ENCODE data around the gene SLC2A2. TPM values are rescaled to one million over a fixed set of nuclear protein-coding genes. Genes with fewer than 3 reads are reported as not detected.
"Not testable (repeated sequence)": the region's sequence is repeated elsewhere in the genome, so short reads cannot be mapped to it uniquely, and the experiment has no call there.

The SLC2A2 gene
- total RNA-seq, 6 experiments from 2014 or later, result not detected

GRCh38 chr3:170977949-170978745 is 48.4 kb downstream of the SLC2A2 start:
- Mint-ChIP-seq H3K9me3 (no peaks in the 10 kb centered on the region), H3K27me3 (ENCODE audit: insufficient read depth) (peaks cover 11% of the 10 kb centered on the region), H3K27ac (no peak overlapping the region), H3K4me3 (no peak overlapping the region), H3K4me1 (ENCODE audit: low read depth) (no peaks in the 10 kb centered on the region; the same call in 1 of the 2 replicates), H3K36me3 (ENCODE audit: low read depth) (peaks cover 8% of the 10 kb centered on the region; the same call in 1 of the 2 replicates)
- DNase-seq, result no peak
- TF ChIP-seq CTCF (IDR thresholded peaks at IDR 0.05), result no peak

- Mint-ChIP-seq H3K4me1 (ENCODE audit: low read depth) (no peaks in the 10 kb centered on the region; the same call in 1 of the 2 replicates), H3K27ac (no peak overlapping the region), H3K4me3 (no peak overlapping the region), H3K27me3 (ENCODE audit: insufficient read depth) (peaks cover 17% of the 10 kb centered on the region), H3K9me3 (peaks cover under 1% of the 10 kb centered on the region; the same call in 1 of the 2 replicates), H3K36me3 (ENCODE audit: low read depth) (peaks cover 8% of the 10 kb centered on the region; the same call in 1 of the 2 replicates)
- no peak for DNase-seq
- no peak for TF ChIP-seq CTCF (IDR thresholded peaks at IDR 0.05)
Measured at GRCh38 chr3:170976190-170976519, 50.4 kb downstream of the SLC2A2 start.

- peaks cover 21% of the 10 kb centered on the region for H3K27me3 Mint-ChIP-seq (ENCODE audit: insufficient read depth)
- no peak overlapping the region for H3K27ac Mint-ChIP-seq
- TF ChIP-seq CTCF (IDR thresholded peaks at IDR 0.05), result no peak
- peaks cover 8% of the 10 kb centered on the region; the same call in 1 of the 2 replicates for H3K36me3 Mint-ChIP-seq (ENCODE audit: low read depth)
- no peaks in the 10 kb centered on the region; the same call in 1 of the 2 replicates for H3K4me1 Mint-ChIP-seq (ENCODE audit: low read depth)
- no peak overlapping the region for H3K4me3 Mint-ChIP-seq
- peaks cover 6% of the 10 kb centered on the region for H3K9me3 Mint-ChIP-seq
- no peak for DNase-seq
Measured at GRCh38 chr3:170975283-170976189, 51.0 kb downstream of the SLC2A2 start.

- Mint-ChIP-seq H3K27ac (no peak overlapping the region), H3K4me3 (no peak overlapping the region), H3K27me3 (ENCODE audit: insufficient read depth) (peaks cover 22% of the 10 kb centered on the region), H3K36me3 (ENCODE audit: low read depth) (peaks cover 11% of the 10 kb centered on the region), H3K4me1 (ENCODE audit: low read depth) (no peaks in the 10 kb centered on the region; the same call in 1 of the 2 replicates), H3K9me3 (peaks cover 12% of the 10 kb centered on the region)
- no peak for DNase-seq
- no peak for TF ChIP-seq CTCF (IDR thresholded peaks at IDR 0.05)
Measured at GRCh38 chr3:170974872-170975271, 51.6 kb downstream of the SLC2A2 start.

- Mint-ChIP-seq H3K36me3 (ENCODE audit: low read depth) (peaks cover 12% of the 10 kb centered on the region), H3K9me3 (peaks cover 13% of the 10 kb centered on the region), H3K27me3 (ENCODE audit: insufficient read depth) (peaks cover 25% of the 10 kb centered on the region)
- not testable (repeated sequence) for H3K27ac Mint-ChIP-seq; H3K4me3 Mint-ChIP-seq; DNase-seq; H3K4me1 Mint-ChIP-seq (ENCODE audit: low read depth)
Measured at GRCh38 chr3:170972917-170973316, 53.6 kb downstream of the SLC2A2 start.

Data from HFFc6 (cell line).